ENCODE data around the gene VRK1.
"Not testable (repeated sequence)": the region's sequence is repeated elsewhere in the genome, so short reads cannot be mapped to it uniquely, and the experiment has no call there.

Gene VRK1

GRCh38 chr14:96829791-96830190 is 32.6 kb downstream of the VRK1 start:
- no peak for DNase-seq

- DNase-seq, result no peak
Observed at GRCh38 chr14:96830946-96831345, 33.8 kb downstream of the VRK1 start.

GRCh38 chr14:96832351-96832750 is 35.2 kb downstream of the VRK1 start:
- DNase-seq, result no peak

DNA sequence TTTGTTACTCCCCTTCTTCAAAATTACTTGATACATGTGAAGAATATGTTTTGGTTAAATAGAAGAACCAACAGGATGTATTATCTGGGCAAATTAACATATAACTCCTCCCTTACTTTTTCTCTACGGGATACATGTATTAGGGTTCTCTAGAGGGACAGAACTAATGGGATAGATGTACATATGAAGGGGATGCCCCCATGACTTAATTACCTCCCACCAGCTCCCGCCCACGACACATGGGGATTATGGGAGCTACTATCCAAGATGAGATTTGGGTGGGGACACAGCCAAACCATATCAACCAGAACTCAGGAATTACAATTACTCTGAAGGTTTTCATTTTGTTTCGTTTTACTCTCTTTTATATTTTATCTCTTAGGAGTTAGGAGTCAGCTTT is 41.3 kb downstream of the VRK1 start:
- DNase-seq, result no peak

DNA sequence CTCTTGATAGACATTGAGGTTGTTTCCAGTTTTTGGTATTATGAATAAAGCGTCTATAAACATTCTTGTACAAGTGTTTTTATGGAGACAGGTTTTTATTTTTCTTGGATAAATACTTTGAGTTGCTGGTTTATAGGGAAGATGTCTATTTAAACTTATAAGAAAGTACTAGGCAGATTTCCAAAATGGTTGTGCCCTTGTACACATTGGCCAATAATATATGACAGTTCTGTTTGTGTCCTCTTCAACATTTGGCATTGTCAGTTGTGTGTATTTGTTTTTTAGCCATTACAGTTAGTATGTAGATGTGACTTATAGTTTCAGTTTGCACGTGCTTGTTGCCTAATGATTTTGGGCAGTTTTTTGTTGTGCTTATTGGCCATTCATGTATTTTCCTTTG is 42.1 kb downstream of the VRK1 start:
- DNase-seq, result no peak

- DNase-seq, result no peak
Observed at GRCh38 chr14:96843137-96843536, 46.0 kb downstream of the VRK1 start.

DNA sequence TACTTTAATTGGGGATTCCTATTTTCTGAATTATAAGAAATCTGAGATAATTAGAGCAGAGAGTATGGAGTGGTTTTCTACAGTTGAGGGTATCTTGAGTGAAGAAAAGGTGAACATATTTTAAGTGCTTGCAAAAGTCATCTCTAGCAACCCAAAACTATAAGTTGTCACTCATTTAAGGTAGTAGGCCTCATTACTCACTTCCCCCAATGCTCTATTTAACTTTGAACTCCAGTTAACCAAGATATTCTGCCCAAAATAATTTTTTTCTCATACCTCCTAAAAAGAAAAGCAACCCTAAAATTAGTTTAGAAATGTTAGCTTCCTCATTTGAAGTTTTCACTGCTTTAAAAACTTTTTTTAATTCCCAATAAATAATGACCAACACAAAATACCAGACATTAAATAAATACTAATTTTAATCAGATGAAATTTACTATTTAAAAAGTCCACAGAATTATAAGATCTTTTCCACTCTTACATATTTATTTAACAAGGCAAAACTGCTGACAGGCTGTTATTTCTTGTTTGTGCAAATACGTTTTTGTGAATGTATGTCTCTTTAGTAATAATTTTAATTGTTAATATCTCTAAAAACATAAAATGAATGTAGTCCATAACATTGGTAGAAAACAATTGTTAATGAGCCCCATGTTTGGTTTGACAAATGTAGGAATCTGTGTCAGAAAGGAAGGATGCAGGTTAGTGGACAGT is 47.8 kb downstream of the VRK1 start:
- DNase-seq, result no peak

GRCh38 chr14:96847451-96847850 is 50.3 kb downstream of the VRK1 start:
- DNase-seq, result no peak

DNA sequence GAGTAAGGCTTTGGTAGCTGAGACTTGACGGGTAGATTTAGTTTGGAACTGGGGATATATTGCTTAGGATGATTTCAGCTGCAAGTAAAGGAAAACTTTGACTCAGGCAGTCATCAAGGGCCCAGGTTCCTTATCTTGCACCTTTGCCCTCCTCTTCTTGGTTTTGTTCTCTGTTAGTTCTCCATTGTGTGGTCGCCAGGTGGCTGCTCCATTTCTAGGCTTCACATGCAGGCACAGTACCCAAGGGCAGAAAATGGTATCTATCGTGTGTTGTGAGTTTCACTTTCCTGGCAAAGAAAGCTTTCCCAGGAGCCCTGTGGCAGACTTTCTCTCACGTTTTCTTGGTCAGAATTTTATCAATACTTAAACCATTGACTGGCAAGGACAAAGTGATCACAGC is 50.8 kb downstream of the VRK1 start:
- DNase-seq, result no peak

DNA sequence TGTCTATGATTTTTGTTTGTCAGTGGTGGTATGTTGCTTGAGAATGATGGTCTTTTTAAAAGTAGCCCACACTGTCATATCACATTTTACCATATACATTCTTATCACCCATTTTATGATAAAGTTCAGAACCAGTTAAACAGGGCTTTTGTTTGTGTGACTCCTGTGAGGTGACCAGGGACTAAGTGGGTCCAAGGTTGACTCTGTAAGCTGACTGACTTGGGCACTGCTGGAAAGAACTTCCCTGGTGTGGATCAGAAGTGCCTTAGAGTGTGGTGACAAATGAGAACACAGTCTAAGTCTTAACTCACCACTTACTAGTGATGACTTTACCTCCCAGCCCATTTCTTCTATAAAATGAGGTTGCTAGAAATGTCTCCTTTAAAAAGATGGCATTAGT is 52.6 kb downstream of the VRK1 start:
- no peak for DNase-seq

DNA sequence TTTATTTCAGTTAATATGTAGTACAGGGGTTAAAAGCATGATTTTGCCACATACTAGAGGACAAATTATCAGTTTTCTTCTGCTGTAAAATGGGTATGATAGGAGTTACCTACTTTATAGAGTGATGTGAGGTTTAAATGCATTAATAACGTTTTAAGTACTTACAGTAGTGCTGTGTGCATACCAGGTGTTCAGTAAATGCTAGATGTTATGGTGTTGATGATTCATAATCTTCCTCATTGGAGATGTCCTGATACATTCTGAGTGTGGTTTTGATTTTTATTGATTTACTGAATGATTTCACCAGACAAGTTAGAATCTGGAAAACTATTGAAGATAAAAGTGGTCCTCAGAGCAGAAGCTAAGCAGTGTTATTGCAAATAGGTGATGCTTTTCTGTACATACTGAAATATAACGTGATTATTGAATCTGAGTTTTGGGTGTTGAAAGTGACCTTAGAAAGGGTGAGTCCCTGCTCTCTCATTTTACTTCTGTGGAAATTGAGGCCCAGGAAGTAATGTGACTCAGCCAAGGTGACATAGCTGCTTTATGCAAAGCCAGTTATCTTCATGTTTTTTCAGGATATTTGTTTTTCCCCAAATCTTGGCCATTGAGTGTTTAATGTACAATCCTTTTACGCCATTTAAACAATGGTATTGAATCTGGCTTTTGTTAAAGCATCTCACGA is 54.7 kb downstream of the VRK1 start:
- DNase-seq, result peak; percentile 3

GRCh38 chr14:96852823-96853422 is 55.7 kb downstream of the VRK1 start:
- peak; percentile 8 for DNase-seq

- DNase-seq, result no peak
Observed at GRCh38 chr14:96858643-96859042, 61.5 kb downstream of the VRK1 start.

DNA sequence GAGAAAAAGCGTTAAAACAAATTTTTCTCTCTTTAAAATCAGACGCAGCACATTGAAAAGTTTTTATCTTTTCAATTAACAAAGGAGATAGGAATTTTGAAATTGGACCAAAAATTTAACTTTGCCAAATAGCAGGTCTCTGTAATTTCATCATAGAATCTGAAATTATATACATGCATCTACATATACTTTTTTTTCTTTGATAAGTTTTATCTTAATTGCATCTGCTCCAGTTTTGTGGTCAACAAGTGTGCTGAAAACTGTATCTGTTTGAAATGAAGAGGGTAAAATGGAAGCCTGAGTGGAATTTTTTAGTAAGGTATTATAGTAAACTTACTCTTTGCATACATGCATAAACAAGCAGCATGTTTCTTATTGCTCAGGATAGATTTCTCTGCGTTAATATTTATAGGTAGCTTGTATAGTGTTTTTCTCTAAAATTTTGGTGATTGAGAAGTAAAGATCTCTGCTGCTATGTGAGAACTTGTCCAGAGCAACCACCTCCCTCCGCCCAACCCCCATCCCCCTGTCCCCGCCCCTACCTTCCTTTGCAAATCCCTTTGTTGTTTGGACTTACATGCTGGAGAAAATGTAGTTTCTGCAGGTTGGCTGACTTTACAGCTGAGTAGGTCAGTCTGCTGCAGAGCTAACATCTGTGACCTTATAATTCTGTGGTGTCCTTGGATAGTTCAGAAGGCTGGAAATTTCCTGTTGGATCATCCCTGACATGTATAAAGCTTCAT is 64.6 kb downstream of the VRK1 start:
- no peak for DNase-seq

DNA sequence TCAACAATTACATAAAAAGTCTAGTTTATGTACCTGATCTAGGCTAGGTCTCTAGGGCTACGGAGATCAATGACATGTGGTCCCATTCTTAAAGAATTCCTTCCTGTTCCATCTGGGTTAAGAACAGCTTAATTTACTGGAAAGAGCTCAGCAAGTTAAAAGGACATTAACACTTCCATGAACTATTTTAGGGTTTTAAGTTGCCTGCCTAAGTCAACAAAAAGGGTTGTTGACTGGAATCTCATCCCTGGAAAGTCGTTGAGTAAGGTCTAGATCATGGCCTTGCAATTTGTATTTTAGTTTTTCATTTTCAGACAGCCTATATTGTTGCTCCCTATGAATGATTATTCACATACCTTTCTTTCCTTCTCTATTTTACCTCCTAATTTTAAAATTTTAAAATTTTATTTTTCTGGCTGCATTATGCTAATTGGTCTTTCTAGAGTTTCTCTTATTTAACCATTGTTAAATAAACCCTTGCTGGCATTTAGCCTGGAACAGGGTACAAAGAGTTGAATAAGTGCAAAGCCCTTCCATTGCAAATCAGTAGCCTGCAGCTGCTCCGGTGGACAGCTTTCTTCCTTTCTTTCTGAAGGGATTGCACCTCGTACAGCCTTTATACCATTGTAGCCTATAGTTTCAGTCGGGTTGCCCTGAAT is 66.3 kb downstream of the VRK1 start:
- no peak for DNase-seq

- DNase-seq, result no peak
Observed at GRCh38 chr14:96863986-96864330, 66.8 kb downstream of the VRK1 start.

DNA sequence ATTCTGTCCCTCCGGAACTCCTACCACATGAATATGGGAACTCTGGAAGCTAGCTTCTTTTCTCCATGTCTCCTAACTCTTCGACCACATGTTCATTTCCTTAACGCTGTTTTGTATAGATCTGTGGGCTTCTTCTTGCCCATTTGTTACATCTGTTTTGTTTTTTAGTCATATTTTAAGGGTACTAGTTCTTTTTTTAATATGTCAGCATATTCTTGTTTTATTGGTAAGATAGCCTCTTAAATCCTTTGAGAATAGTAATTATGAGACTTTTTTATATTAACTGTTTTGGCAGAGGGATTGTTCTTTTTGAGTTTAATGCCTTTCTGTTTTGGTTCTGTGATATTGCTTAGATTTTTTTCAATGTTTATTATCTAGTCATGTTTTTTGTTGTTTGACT is 70.5 kb downstream of the VRK1 start:
- no peak for DNase-seq

DNA sequence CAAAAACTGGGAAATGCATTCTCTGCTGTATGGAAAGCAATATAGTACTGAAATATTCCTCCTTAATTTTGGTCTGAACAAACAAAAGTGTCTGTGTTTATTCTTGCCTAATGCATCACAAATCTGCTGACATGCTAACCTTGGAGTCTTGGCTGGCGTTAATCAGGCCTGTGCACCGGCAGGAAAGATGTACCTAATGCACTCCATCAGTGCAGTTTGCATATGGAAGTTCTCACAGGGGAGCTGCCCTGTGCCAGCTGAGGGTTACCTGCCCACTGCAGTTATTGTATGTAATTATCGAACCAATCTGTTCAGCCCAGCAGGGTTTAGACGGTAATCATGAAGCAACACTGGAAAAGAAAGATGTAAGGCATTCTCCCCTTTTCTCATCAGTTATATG is 76.9 kb downstream of the VRK1 start:
- no peak for DNase-seq

DNA sequence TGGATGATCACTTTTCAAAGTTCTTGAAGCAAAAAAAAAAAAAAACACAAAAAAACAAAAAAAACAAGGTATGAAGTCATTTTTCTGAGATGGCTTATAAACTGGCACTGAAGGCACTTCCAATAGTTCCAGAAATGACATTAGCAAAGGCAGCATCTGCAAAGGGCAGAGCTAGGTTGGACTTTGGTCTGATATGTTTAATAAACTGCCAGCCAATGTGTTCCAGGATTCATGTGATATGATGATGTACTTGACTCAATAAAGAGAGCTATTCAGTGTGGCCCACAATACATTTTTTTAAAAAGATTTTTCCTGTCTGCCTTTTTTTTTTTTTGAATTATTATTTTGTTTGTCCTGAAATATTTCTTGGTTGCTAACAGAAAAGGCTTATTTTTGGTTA is 79.6 kb downstream of the VRK1 start:
- no peak for DNase-seq

DNA sequence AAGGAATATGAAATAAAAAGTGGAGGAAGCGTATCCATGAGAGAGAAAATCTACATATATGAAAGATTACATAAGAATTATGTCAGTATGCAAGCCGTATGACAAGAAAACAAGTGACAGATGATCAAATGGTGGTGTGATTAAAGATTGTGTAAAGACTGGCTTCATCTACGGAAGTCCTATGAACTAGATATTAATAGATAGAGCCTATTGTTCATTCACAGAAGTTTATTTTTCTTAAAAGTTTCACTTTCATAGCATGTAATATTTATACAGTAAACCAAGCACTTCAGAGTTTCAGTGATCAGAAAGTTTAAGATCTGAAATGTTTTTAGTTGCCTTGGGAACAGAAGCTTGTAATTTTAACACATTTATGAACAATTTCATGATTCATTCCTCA is 84.5 kb downstream of the VRK1 start:
- no peak for DNase-seq

DNA sequence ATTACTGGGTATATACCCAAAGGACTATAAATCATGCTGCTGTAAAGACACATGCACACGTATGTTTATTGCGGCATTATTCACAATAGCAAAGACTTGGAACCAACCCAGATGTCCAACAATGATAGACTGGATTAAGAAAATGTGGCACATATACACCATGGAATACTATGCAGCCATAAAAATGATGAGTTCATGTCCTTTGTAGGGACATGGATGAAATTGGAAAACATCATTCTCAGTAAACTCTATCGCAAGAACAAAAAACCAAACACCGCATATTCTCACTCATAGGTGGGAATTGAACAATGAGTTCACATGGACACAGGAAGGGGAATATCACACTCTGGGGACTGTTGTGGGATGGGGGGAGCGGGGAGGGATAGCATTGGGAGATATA is 86.8 kb downstream of the VRK1 start:
- not testable (repeated sequence) for DNase-seq

- no peak for DNase-seq
Observed at GRCh38 chr14:96888158-96888557, 91.0 kb downstream of the VRK1 start.

DNA sequence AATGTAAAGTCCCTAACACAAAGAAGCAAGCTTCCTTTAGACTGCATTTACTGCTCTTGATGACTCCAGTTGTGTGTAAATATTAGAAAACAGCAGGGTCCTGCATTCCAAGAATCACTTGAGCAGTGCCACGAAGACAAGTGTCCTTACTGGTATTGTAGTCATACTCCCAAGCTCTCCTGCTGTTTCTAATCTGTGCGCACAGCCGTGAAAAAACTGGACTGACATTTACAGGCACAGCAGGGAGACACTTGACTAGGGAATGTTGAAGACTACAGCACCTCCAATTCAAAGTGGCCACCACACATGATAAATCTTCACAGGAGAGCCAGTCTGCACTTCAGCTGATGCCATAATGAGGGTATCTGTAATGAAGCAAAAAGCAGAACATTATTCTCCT is 91.4 kb downstream of the VRK1 start:
- DNase-seq, result no peak
